Kidney epithelial cell (primary cell): ENCODE results near the gene PANX2. TPM values are rescaled to one million over a fixed set of nuclear protein-coding genes. Genes with fewer than 3 reads are reported as not detected.

Source experiments
- DNase-seq: peaks from one replicate; pipeline ENCODE4 v3.0.0-alpha.2; 2010; ENCODE audit warnings: low read depth
- H3K27me3 ChIP-seq: 2 replicates; pipeline ENCODE4 v1.6.0; 2011; ENCODE audit warnings: low read length; ENCODE audit not compliant: control insufficient read depth, insufficient read depth
- H3K36me3 ChIP-seq: 2 replicates; pipeline ENCODE4 v1.5.1; 2011; ENCODE audit warnings: low read length; ENCODE audit not compliant: control insufficient read depth, insufficient read depth
- H3K4me3 ChIP-seq: 2 replicates; pipeline ENCODE4 v1.5.1; 2011; ENCODE audit warnings: low read depth, mild to moderate bottlenecking, control low read depth, low read length
- total RNA-seq: library from RNA; depleted of rRNA; stranded (reverse); fragments of >200 nt; gene quantifications from 2 replicates; pipeline ENCODE4 v1.2.3, GENCODE V29; 2015
- TF ChIP-seq, protein P1 (sequence below): IDR thresholded peaks from 2 replicates; pipeline ENCODE4 v1.5.1; 2011; ENCODE audit warnings: mild to moderate bottlenecking, moderate library complexity, low read length, control low read depth, inconsistent platforms; ENCODE audit not compliant: insufficient read depth, poor library complexity, severe bottlenecking

Gene PANX2
- total RNA-seq, 1 donor from 2014 or later = 0.33 TPM

DNA sequence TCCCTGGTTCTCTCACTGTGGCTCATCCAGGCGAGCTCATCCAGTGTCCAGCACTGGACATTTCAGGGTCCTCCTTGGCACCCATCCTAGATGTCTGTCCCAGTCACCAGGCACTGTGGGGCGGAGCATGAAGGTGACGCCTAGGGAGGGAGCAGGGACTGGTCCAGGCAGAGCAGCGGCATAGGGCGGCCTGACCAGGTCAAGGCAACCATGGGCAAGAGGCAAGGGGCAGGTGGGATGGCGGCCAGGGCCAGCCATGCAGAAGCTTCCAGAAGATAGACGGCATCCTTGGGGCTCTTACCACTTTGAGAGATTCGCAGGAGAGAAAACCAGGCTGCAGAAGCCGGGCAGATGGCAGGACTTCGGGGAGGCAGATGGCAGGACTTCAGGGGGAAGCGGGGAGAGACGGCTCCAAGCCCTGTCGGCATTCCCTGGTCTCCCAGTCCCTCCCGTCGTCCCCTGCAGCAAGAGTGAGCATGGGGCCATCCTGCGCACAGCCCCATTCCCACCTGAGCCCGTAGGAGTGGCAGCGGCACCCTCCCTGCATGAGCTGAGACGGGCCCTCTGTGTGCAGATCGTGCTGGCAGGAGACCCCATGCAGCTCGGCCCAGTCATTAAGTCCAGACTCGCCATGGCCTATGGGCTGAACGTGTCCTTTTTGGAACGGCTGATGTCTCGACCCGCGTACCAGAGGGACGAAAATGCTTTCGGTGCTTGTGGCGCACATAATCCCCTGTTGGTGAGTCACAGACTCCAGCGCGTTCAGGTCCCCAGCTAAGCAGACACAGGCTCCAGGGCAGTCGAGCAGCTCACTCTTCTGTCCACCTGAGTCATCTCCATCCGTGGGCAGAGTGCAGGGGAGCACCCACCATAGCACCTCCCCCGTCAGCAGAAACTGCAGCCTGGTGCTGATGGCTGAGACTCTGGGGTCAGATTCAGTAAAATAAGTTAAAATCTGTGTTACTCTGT, 20.1 kb upstream of the PANX2 start:
- no peak for DNase-seq
- H3K4me3 ChIP-seq = no peak overlapping the region
- H3K36me3 ChIP-seq = no peaks in the 10 kb centered on the region
- TF ChIP-seq, protein P1, sequence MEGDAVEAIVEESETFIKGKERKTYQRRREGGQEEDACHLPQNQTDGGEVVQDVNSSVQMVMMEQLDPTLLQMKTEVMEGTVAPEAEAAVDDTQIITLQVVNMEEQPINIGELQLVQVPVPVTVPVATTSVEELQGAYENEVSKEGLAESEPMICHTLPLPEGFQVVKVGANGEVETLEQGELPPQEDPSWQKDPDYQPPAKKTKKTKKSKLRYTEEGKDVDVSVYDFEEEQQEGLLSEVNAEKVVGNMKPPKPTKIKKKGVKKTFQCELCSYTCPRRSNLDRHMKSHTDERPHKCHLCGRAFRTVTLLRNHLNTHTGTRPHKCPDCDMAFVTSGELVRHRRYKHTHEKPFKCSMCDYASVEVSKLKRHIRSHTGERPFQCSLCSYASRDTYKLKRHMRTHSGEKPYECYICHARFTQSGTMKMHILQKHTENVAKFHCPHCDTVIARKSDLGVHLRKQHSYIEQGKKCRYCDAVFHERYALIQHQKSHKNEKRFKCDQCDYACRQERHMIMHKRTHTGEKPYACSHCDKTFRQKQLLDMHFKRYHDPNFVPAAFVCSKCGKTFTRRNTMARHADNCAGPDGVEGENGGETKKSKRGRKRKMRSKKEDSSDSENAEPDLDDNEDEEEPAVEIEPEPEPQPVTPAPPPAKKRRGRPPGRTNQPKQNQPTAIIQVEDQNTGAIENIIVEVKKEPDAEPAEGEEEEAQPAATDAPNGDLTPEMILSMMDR = no peak
- peaks cover 8% of the 10 kb centered on the region for H3K27me3 ChIP-seq

DNA sequence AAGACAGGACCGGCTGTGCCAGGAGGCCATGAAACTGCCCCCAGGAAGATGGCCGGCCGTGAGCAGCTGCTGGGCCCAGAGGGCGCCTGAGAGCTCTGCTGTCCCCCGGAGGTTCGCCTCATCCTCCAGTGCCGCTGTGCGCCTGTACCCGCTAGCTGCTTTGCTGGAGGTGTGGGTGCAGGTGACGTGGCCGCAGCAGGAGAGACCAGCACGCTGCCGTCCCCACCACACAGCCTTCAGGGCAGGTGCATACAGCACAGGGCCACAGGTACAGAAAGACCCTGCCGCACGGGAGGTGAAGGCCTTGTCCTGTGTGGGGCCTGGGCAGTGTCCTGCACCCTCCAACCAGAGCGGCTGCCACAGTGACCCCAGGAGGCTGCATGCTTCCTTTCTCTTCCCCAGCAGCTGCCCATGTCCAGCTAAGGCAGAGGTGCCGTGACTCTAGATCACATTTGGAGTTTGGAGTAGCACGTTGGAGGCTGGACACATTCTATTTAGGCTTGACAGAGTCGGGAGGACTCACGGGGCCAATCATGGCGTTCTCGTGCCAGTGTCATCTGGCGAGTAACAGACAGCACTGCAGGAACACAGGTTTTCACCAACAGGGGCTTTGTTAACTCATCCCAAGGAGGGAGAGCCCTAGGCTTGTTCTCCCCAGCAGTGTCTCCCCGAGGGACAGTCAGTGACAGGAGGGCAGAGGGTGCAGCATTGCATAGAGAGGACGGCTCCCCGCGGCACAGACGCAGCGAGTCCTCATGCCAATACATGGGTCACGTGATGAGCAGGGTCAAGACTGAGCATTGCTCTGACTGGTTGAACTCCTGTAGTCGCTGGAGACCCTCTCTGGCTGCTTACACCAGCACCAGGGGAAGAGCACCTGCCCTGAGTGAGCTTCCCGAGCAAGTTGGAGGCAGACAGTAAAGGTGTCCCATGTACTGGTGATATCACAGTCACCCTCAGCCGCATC, 18.7 kb upstream of the PANX2 start:
- no peak for DNase-seq
- no peaks in the 10 kb centered on the region for H3K27me3 ChIP-seq
- no peak overlapping the region for H3K4me3 ChIP-seq
- TF ChIP-seq, protein P1 = no peak
- H3K36me3 ChIP-seq = no peaks in the 10 kb centered on the region

DNA sequence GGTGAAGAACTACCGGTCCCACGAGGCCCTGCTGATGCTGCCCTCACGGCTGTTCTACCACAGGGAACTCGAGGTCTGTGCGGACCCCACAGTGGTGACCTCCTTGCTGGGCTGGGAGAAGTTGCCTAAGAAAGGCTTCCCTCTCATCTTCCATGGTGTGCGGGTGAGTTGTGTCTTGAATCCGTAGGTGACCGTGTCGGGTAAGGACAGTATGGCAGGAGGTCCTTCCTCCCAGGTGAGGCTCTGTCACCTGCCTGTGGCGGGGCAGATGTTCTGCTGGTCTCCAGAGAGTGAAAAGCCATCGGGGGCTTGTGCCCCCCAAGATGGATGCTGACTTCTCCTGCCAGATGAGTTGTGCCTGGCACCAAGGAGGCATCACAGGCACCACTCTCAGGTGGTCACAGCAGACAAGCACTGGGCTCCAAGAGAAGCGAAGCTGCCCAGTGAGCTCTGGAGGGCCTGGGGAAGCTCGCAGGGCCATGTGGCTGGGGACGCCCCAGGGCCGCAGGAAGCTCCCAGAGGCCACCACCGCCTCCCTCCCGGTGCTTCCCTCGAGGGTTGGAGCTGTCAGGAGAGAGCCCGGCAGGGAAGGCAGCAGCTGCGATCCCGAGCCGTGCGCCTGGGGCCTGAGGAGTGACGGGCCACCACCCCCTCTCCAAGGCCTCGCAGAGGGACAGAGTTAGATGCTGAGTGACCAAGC, 17.3 kb upstream of the PANX2 start:
- DNase-seq = no peak
- Histone ChIP-seq H3K36me3 (no peaks in the 10 kb centered on the region), H3K27me3 (peaks cover 5% of the 10 kb centered on the region), H3K4me3 (no peak overlapping the region)
- TF ChIP-seq, protein P1 = no peak

DNA sequence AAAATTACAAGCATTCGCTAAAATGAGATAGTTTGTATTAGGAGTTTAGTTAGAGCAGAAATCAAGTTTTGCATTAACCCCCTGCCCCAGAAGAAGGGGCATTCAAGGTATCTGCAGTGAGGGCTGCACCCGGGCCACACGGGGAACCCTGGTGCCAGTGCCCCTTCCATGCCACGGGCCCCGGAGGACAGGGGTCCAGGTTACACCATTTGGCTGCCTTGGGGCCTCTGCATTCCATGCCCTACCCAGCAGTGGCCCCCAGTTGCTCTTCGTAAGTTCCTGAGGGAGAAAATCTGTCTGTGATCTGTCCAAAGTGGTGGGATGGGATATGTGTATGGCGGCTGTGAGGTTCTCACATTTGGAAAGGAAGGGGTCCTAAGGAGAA, 16.8 kb upstream of the PANX2 start:
- DNase-seq = no peak
- Histone ChIP-seq H3K36me3 (no peaks in the 10 kb centered on the region), H3K4me3 (no peak overlapping the region), H3K27me3 (peaks cover 5% of the 10 kb centered on the region)
- TF ChIP-seq, protein P1 = no peak

DNA sequence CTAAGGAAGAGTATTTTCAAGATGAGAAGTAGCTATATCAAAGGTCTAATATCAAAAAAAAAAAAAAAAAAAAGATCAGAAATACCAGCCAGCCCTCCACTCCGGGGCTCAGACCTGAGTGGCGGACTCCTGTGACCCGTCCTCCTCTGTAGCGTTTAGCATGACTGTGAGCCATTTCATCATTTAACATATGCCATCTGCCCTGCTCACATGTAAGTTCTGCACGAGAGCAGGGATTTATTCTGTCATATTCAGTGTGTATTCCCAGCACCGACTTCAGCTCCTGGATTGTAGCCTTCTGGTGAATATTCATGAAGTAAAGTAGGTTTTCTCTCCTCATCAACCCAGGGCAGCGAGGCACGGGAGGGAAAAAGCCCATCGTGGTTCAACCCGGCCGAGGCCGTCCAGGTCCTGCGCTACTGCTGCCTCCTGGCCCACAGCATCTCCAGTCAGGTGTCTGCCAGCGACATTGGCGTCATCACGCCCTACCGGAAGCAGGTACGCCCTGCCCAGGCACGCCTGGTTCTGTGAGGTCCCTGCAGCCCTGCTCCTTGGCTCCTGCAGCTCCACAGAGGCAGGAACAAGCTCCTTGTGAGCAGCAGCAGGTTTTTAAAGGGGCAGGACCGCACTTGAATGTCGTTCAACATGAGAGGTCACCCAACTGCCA, 12.7 kb upstream of the PANX2 start:
- Histone ChIP-seq H3K4me3 (no peak overlapping the region), H3K36me3 (no peaks in the 10 kb centered on the region), H3K27me3 (peaks cover 15% of the 10 kb centered on the region)
- TF ChIP-seq, protein P1 = no peak
- DNase-seq = no peak
